Breast epithelium (tissue), 4 donors: ENCODE data around the gene COBLL1. TPM values are rescaled to one million over a fixed set of nuclear protein-coding genes. Genes with fewer than 3 reads are reported as not detected.

Experiments used
- DNase-seq, 2 donors: peaks; one replicate each; pipeline ENCODE4 v3.0.0-alpha.2; 2019; ENCODE audit warnings: low spot score in 2 of 2
- H3K27ac ChIP-seq, 2 donors: fragments of 200-600 bp; sonication (generic) in 1 of 2; one replicate each; pipeline ENCODE4 v1.5.1; 2016 to 2019; ENCODE audit warnings: mild to moderate bottlenecking in 1 of 2
- H3K27me3 ChIP-seq, 2 donors: fragments of 200-600 bp; sonication (generic) in 1 of 2; one replicate each; pipeline versions ENCODE4 v1.5.1 to v1.6.0; 2017 to 2019; ENCODE audit warnings: control low read depth in 1 of 2, mild to moderate bottlenecking in 1 of 2
- H3K36me3 ChIP-seq: fragments of 200-600 bp; one replicate; pipeline ENCODE4 v1.5.1; 2019
- H3K4me1 ChIP-seq, 2 donors: fragments of 200-600 bp; sonication (generic); one replicate each; pipeline ENCODE4 v1.5.1; 2016 to 2019; ENCODE audit warnings: control low read depth in 1 of 2
- H3K4me3 ChIP-seq, 3 donors: fragments of 200-600 bp; sonication (generic); 1 replicate in 2 of 3; 2 replicates in 1 of 3; pipeline ENCODE4 v1.5.1; 2016 to 2019; ENCODE audit warnings: mild to moderate bottlenecking in 3 of 3, moderate library complexity in 2 of 3
- H3K9me3 ChIP-seq, 2 donors: fragments of 200-600 bp; sonication (generic) in 1 of 2; one replicate each; pipeline ENCODE4 v1.5.1; 2016 to 2019; ENCODE audit warnings: control low read depth in 1 of 2
- CTCF ChIP-seq, 3 donors: fragments of 450-650 bp; IDR thresholded peaks; one replicate each; pipeline ENCODE4 v1.5.1; 2016 to 2017; ENCODE audit warnings: antibody characterized with exemption in 3 of 3, mild to moderate bottlenecking in 3 of 3, moderate library complexity in 3 of 3
- POLR2A ChIP-seq: fragments of 450-650 bp; IDR thresholded peaks from one replicate; pipeline ENCODE4 v1.6.1; 2016; ENCODE audit warnings: antibody characterized with exemption, mild to moderate bottlenecking, moderate library complexity
- POLR2AphosphoS5 ChIP-seq, 3 donors: sonication (generic); formaldehyde crosslinking; IDR thresholded peaks; one replicate each; pipeline ENCODE4 v1.6.1; 2017; ENCODE audit warnings: antibody characterized with exemption in 3 of 3
- intact Hi-C: fragments of 100-400 bp; cut with DNase I; formaldehyde crosslinking; loops from one replicate; pipeline ENCODE4 v1.15.1; 2023; ENCODE audit warnings: low total_unique reads
- total RNA-seq, 3 donors: library from RNA; depleted of rRNA; stranded (reverse); fragments of >200 nt; gene quantifications; one replicate each; pipeline ENCODE4 v1.1.0, GENCODE V29; 2016

The COBLL1 gene
- total RNA-seq, 3 donors from 2014 or later, result 43.6 to 92.8 (median 75.8) TPM

GRCh38 chr2:164813535-164813934 lies 28.1 kb downstream of the COBLL1 start:
- Histone ChIP-seq H3K27me3 (no peaks in the 10 kb centered on the region), H3K36me3 (no peaks in the 10 kb centered on the region), H3K9me3 (no peaks in the 10 kb centered on the region), H3K27ac (no peak overlapping the region), H3K4me3 (no peak overlapping the region), H3K4me1 (no peaks in the 10 kb centered on the region)
- no peak for DNase-seq
- TF ChIP-seq CTCF (IDR thresholded peaks at IDR 0.05) (no peak), POLR2A (no peak), POLR2AphosphoS5 (IDR thresholded peaks at IDR 0.05) (no peak)
- intact Hi-C loops, result no loop called here

- H3K4me1 ChIP-seq, result no peaks in the 10 kb centered on the region
- intact Hi-C loops, result no loop called here
- H3K9me3 ChIP-seq, result no peaks in the 10 kb centered on the region
- H3K27me3 ChIP-seq, result no peaks in the 10 kb centered on the region
- no peaks in the 10 kb centered on the region for H3K36me3 ChIP-seq
- H3K27ac ChIP-seq, result no peak overlapping the region
- TF ChIP-seq POLR2AphosphoS5 (IDR thresholded peaks at IDR 0.05) (no peak), POLR2A (no peak), CTCF (IDR thresholded peaks at IDR 0.05) (no peak)
- DNase-seq, result no peak
- H3K4me3 ChIP-seq, result no peak overlapping the region
These were observed 29.2 kb downstream of the COBLL1 start for GRCh38 chr2:164812378-164812777.

- no peak for DNase-seq
- intact Hi-C loops, result no loop called here
- Histone ChIP-seq H3K4me1 (no peaks in the 10 kb centered on the region), H3K27me3 (no peaks in the 10 kb centered on the region), H3K4me3 (no peak overlapping the region), H3K36me3 (no peaks in the 10 kb centered on the region), H3K27ac (no peak overlapping the region), H3K9me3 (no peaks in the 10 kb centered on the region)
- TF ChIP-seq POLR2A (no peak), CTCF (IDR thresholded peaks at IDR 0.05) (no peak)
These were observed 29.8 kb downstream of the COBLL1 start for GRCh38 chr2:164811819-164812218.

GRCh38 chr2:164810843-164811242 lies 30.8 kb downstream of the COBLL1 start:
- H3K27me3 ChIP-seq, result no peaks in the 10 kb centered on the region
- no peaks in the 10 kb centered on the region for H3K9me3 ChIP-seq
- no peaks in the 10 kb centered on the region for H3K4me1 ChIP-seq
- no peak overlapping the region for H3K27ac ChIP-seq
- intact Hi-C loops, result no loop called here
- no peak overlapping the region for H3K4me3 ChIP-seq
- DNase-seq, result no peak
- TF ChIP-seq POLR2A (no peak), POLR2AphosphoS5 (IDR thresholded peaks at IDR 0.05) (no peak), CTCF (IDR thresholded peaks at IDR 0.05) (no peak)
- H3K36me3 ChIP-seq, result no peaks in the 10 kb centered on the region

GRCh38 chr2:164808776-164809175 lies 32.8 kb downstream of the COBLL1 start:
- no peak for DNase-seq
- no peaks in the 10 kb centered on the region for H3K9me3 ChIP-seq
- no peaks in the 10 kb centered on the region for H3K4me1 ChIP-seq
- H3K36me3 ChIP-seq, result no peaks in the 10 kb centered on the region
- H3K27ac ChIP-seq, result no peak overlapping the region
- intact Hi-C loops, result no loop called here
- no peak overlapping the region for H3K4me3 ChIP-seq
- no peaks in the 10 kb centered on the region for H3K27me3 ChIP-seq
- TF ChIP-seq CTCF (IDR thresholded peaks at IDR 0.05), result no peak
